NCI-H2081 treated with DMSO at 0.1 percent for 48 hours (cell line): ENCODE results near the gene PAX2.

Source experiments
- DNase-seq: peaks from one replicate; lab custom pipeline; 2025; lab: John Stamatoyannopoulos, UW

PAX2 gene

GRCh38 chr10:100817268-100817839 lies 72.0 kb downstream of the PAX2 start:
- no peak for DNase-seq

GRCh38 chr10:100819424-100819823 lies 74.0 kb downstream of the PAX2 start:
- no peak for DNase-seq

DNA sequence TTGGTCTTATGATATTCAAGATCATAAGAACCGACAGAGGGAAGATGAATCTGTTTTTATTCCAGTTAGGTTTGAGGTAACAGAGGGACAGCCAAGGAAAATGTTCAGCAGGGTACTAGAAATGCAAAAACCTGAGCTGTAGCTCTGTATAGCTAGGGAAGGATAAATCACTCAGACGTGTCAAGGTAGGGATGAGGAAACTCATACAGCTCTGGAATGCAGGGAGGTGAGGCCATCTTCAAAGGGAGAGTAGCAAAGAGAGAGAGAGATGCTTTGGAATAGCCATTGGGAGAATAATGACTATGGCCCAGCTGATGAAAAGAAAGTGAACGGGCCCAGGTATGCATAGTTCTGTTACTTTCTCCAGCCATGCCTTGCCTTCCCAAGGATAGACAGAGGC lies 77.8 kb downstream of the PAX2 start:
- no peak for DNase-seq

DNA sequence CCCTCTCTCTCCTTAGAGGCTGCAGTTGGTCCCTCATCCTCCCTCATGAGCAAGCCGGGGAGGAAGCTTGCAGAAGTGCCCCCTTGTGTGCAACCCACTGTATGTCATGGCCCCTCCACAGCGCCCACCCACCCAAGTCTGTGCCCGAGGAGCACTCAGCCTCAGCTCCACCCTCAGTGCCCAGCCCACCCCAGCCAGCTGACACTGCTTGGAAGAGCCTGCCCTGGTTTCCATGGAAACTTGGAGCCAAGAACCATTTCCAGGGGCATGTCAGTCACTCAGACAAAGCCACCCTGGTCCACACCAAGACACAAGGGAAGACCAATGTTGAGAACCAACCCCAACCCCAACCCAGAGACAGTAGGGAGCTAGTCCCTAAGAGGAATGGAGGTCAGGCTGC lies 79.5 kb downstream of the PAX2 start:
- no peak for DNase-seq

DNA sequence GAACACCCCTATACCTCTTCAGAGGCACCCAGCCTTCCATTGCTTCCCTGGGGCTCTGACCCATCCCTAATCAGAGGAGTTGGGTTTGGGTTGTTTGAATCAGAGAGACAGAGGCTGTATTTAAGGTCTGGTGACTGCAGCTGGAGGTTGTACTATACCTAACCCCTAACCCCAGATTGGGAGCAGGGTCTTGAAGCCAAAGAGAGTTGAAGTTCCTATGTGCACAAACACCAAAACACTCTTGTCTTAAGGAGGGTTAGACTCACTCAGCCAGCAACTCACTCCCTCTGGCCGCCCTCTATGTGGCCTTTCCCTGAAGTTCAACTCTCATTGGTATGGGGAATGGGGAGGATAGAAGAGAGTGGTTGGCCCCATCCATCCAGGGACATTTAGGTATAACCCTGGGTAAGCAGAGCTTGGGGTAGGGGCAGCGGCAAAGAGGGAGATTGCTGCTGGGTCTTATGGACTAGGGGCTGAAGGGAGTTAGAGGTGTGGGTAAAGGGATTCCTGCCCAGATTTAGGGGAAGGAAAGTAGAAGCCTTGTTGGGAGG lies 80.0 kb downstream of the PAX2 start:
- DNase-seq, result no peak

DNA sequence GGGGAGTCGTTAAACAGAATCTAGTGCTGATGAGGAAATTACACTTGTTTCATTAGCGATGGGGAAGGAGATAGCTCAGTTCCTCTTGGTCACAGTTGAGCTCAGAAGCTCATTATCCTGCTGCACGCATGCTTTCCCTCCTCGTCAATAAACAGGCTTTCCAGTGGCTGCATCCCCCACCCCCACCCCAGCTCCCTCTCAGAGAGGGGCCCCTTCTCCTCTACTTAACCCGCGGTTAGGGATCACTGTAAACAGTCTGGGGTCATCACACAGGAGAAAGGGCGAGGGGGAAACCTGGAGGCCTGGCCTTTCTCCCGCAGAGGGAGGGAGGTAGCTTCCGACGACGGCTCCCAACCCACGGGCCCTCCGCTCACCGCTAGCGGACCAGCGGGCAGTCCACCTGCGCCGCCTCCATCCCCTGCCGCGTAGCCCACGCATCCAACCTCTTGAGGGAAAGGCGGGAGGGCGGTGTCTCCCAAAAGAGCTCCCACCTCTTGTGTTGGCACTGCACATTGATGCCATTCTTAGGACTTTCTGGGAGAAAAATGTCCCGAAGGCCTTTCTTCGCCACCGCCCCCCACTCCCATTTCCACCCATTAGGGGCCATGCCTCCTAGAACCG lies 80.8 kb downstream of the PAX2 start:
- DNase-seq, result no peak

DNA sequence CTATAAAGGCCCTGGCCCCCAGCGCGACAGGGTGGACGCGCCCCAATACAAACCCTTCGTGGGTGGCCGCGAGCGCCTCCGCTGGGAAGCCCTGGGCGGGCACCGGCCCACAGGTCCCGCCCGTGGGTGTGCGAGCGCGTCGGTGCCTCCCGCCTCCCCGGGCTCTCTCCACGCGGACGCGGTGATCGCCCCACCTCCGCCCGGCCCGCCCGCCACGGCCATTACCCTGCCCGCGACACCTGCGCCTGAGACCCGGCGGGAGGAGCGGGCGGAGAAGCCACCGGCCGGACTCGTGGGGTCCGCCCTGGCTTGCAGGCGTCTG lies 81.2 kb downstream of the PAX2 start:
- no peak for DNase-seq

DNA sequence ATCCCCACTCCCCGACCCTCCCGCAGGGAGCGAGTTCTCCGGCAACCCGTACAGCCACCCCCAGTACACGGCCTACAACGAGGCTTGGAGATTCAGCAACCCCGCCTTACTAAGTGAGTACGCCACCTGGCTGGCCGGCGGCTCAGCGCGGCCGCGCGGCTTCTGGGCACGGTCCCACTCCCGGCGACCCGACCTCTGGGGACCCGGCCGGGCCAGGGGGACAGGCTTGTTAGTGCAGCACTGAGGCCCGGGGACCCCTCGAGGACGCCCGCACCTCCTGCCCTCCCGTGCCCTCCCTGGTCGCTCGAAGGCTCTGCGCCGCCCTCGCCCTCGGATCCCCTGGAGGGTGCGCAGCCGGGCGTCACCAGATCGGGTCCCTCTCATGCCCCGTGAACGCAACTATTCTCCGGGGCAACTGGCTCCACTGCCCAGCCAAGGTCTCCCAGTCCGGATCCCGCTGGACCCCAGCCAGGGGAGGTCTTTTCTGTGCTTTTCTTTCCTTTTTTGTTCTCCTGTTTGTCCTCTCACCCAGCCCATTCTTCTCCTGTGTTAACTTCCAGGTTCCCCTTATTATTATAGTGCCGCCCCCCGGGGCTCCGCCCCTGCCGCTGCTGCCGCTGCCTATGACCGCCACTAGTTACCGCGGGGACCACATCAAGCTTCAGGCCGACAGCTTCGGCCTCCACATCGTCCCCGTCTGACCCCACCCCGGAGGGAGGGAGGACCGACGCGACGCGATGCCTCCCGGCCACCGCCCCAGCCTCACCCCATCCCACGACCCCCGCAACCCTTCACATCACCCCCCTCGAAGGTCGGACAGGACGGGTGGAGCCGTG lies 81.8 kb downstream of the PAX2 start:
- no peak for DNase-seq

GRCh38 chr10:100827819-100828737 lies 82.7 kb downstream of the PAX2 start:
- no peak for DNase-seq

GRCh38 chr10:100828738-100829096 lies 83.3 kb downstream of the PAX2 start:
- no peak for DNase-seq

DNA sequence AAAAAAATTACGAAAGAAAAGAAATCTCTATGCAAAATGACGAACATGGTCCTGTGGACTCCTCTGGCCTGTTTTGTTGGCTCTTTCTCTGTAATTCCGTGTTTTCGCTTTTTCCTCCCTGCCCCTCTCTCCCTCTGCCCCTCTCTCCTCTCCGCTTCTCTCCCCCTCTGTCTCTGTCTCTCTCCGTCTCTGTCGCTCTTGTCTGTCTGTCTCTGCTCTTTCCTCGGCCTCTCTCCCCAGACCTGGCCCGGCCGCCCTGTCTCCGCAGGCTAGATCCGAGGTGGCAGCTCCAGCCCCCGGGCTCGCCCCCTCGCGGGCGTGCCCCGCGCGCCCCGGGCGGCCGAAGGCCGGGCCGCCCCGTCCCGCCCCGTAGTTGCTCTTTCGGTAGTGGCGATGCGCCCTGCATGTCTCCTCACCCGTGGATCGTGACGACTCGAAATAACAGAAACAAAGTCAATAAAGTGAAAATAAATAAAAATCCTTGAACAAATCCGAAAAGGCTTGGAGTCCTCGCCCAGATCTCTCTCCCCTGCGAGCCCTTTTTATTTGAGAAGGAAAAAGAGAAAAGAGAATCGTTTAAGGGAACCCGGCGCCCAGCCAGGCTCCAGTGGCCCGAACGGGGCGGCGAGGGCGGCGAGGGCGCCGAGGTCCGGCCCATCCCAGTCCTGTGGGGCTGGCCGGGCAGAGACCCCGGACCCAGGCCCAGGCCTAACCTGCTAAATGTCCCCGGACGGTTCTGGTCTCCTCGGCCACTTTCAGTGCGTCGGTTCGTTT lies 83.9 kb downstream of the PAX2 start:
- no peak for DNase-seq

- DNase-seq, result no peak
These were observed 84.7 kb downstream of the PAX2 start for GRCh38 chr10:100829933-100830727.

GRCh38 chr10:100830728-100831111 lies 85.3 kb downstream of the PAX2 start:
- DNase-seq, result no peak

GRCh38 chr10:100831742-100832141 lies 86.4 kb downstream of the PAX2 start:
- no peak for DNase-seq

GRCh38 chr10:100835810-100836209 lies 90.4 kb downstream of the PAX2 start:
- DNase-seq, result no peak

- no peak for DNase-seq
These were observed 91.5 kb downstream of the PAX2 start for GRCh38 chr10:100836891-100837290.

DNA sequence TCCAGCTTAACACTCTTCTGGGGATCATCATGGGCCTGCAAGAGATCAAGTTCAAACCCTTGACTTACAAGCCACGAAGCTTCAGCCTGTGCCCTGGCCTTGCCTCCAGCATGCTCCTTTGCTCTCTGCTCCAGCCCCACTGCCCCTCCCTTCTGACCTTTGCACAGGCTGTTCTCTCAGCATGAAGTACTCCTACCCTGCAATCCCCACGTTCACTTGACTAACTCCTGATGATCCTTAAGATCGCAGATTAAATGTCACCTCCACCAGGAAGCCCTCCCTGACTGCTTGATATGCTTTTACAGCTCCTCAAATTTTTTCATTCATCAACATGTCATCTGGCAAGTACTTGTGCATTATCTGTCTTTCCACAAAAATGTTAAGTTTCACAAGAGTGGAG lies 91.9 kb downstream of the PAX2 start:
- no peak for DNase-seq

DNA sequence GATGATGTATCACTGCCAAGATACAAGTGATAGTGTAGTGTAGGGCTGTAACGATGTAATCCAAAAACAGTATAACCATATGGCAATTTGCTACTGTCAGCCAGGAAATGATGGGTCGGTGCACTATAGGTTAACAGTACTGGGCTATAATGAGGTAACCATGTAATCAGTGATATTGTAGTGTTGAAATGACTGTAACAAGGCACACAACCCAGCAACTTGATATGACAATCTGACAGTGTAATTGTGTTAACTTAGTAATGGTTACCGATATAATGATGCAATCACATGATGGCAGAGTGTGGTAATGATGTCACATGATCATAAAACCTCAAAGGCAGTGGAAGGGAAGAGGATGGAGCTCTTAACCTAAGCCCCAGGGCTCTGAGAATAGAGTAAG lies 93.6 kb downstream of the PAX2 start:
- DNase-seq, result no peak

DNA sequence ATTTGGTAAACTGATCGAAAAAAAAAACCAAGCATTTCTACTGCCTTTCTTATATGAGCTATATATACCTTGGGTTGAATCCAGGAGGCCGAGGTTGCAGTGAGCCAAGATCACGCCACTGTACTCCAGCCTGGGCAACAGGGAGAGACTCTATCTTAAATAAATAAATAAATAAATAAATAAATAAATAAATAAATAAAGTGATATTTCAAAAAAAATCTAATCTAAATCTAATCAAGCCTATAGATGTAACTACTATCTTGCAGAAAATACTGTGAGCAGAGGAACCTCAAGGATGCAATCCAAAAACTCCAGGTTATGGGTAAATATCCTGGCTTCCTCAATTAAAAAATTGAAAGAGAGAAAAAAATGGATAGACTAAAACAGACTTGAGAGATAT lies 96.1 kb downstream of the PAX2 start:
- no peak for DNase-seq

DNA sequence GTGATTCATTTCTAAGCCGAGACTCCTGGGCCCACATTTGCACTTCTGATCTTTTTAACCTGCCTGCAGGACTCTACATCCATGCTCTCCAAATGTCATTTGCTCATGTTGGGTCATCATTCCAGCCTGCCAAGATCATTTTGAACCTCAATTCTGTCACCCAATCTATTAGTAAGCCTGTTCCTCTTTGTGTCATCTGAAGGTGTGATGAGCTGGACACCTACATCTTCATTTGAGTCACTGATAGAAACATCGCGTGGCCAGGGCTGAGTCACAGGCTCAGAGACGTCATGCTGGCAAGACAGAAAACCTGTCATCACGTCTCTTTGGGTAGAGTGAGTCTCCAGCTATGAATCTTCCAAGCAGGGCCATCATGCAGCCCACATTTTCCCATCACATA lies 102.1 kb downstream of the PAX2 start:
- no peak for DNase-seq

DNA sequence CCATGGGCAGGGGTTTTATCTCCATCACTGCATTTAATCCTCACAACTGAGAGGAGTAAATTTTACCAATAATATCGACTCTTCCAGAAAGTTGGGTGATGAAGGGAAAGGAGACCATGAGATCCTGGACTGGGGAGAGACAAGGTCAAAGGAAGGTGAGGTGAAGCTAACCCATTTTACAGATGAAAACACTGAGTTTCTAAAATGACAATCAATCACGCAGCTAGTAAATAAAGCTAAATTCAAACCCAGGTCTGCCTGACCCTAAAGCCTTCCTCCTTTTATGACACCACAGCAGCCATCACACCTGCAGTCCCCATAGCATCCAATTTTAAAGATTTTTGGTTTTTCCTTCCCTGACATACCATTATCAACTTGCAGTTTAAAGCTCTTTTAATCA lies 103.4 kb downstream of the PAX2 start:
- no peak for DNase-seq
